HG03095 (cell line): ENCODE results near the gene PAFAH1B1.
"Not testable (repeated sequence)": the region's sequence is repeated elsewhere in the genome, so short reads cannot be mapped to it uniquely, and the experiment has no call there.

ENCODE experiments used
- ATAC-seq: cut with Tn5 transposase; IDR thresholded peaks from one replicate; pipeline ENCODE4 v1.9.1; 2021; ENCODE audit warnings: moderate library complexity; ENCODE audit not compliant: unreplicated experiment

Gene PAFAH1B1

GRCh38 chr17:2634361-2634960 is 41.0 kb downstream of the PAFAH1B1 start:
- ATAC-seq: no peak

- ATAC-seq: no peak
Observed at GRCh38 chr17:2635241-2635640, 41.8 kb downstream of the PAFAH1B1 start.

GRCh38 chr17:2635675-2636074 is 42.2 kb downstream of the PAFAH1B1 start:
- ATAC-seq: no peak

- no peak for ATAC-seq
Observed at GRCh38 chr17:2636169-2636930, 42.9 kb downstream of the PAFAH1B1 start.

- ATAC-seq: no peak
Observed at GRCh38 chr17:2637422-2637821, 44.0 kb downstream of the PAFAH1B1 start.

- ATAC-seq: no peak
Observed at GRCh38 chr17:2644971-2645370, 51.5 kb downstream of the PAFAH1B1 start.

- ATAC-seq: no peak
Observed at GRCh38 chr17:2647957-2648356, 54.5 kb downstream of the PAFAH1B1 start.

- ATAC-seq: no peak
Observed at GRCh38 chr17:2649191-2649590, 55.7 kb downstream of the PAFAH1B1 start.

GRCh38 chr17:2652911-2653310 is 59.5 kb downstream of the PAFAH1B1 start:
- ATAC-seq: not testable (repeated sequence)

GRCh38 chr17:2655546-2655945 is 62.1 kb downstream of the PAFAH1B1 start:
- ATAC-seq: no peak

- ATAC-seq: no peak
Observed at GRCh38 chr17:2656283-2656682, 62.8 kb downstream of the PAFAH1B1 start.

- ATAC-seq: not testable (repeated sequence)
Observed at GRCh38 chr17:2659337-2659736, 65.9 kb downstream of the PAFAH1B1 start.

- ATAC-seq: not testable (repeated sequence)
Observed at GRCh38 chr17:2660410-2660809, 67.0 kb downstream of the PAFAH1B1 start.

GRCh38 chr17:2672026-2672425 is 78.6 kb downstream of the PAFAH1B1 start:
- ATAC-seq: no peak

GRCh38 chr17:2679247-2679646 is 85.8 kb downstream of the PAFAH1B1 start:
- ATAC-seq: not testable (repeated sequence)

- ATAC-seq: no peak
Observed at GRCh38 chr17:2680961-2681360, 87.5 kb downstream of the PAFAH1B1 start.

- no peak for ATAC-seq
Observed at GRCh38 chr17:2681650-2682049, 88.2 kb downstream of the PAFAH1B1 start.

GRCh38 chr17:2682176-2682938 is 88.9 kb downstream of the PAFAH1B1 start:
- no peak for ATAC-seq

- no peak for ATAC-seq
Observed at GRCh38 chr17:2683912-2684311, 90.5 kb downstream of the PAFAH1B1 start.

GRCh38 chr17:2684549-2684948 is 91.1 kb downstream of the PAFAH1B1 start:
- no peak for ATAC-seq

- ATAC-seq: no peak
Observed at GRCh38 chr17:2685696-2686095, 92.2 kb downstream of the PAFAH1B1 start.

GRCh38 chr17:2687074-2687418 is 93.6 kb downstream of the PAFAH1B1 start:
- ATAC-seq: no peak
